Activated CD4-positive, alpha-beta T cell treated with anti-CD3 and anti-CD28 coated beads for 36 hours (primary cell): ENCODE measurements around the gene DAW1. TPM values are rescaled to one million over a fixed set of nuclear protein-coding genes. Genes with fewer than 3 reads are reported as not detected.
A peak's percentile ranks its signal among the peaks of the same experiment; 100 is the strongest.
"Not testable (repeated sequence)": the region's sequence is repeated elsewhere in the genome, so short reads cannot be mapped to it uniquely, and the experiment has no call there.

Source experiments
- ATAC-seq: fragments of 200-7000 bp; cut with Tn5 transposase; one replicate; pipeline ENCODE4 v1.10.0; 2021; ENCODE audit warnings: mild to moderate bottlenecking, moderate library complexity
- CTCF ChIA-PET: fragments of 350-600 bp; sonication (Branson Sonifier 250); formaldehyde crosslinking; loops from one replicate; lab custom pipeline; 2021; ENCODE audit warnings: antibody characterized with exemption; lab: Charles Lee
- POLR2A ChIA-PET: fragments of 350-600 bp; sonication (Branson Sonifier 250); formaldehyde crosslinking; loops from one replicate; lab custom pipeline; 2021; ENCODE audit warnings: antibody characterized with exemption, inconsistent platforms; lab: Charles Lee
- DNase-seq: peaks from one replicate; pipeline ENCODE4 v3.0.0-alpha.2; 2020
- H3K27ac Mint-ChIP-seq: one replicate; pipeline ENCODE4 v1.8.0; 2021; ENCODE audit warnings: mixed read lengths
- H3K27me3 Mint-ChIP-seq: one replicate; pipeline ENCODE4 v1.8.0; 2021; ENCODE audit warnings: mixed read lengths
- H3K36me3 Mint-ChIP-seq: one replicate; pipeline ENCODE4 v1.8.0; 2021; ENCODE audit warnings: low read depth, mixed read lengths
- H3K4me1 Mint-ChIP-seq: one replicate; pipeline ENCODE4 v1.8.0; 2021; ENCODE audit warnings: mixed read lengths
- H3K4me3 Mint-ChIP-seq: one replicate; pipeline ENCODE4 v1.8.0; 2021; ENCODE audit warnings: mild to moderate bottlenecking, moderate library complexity, mixed read lengths
- H3K9me3 Mint-ChIP-seq: one replicate; pipeline ENCODE4 v1.8.0; 2021; ENCODE audit warnings: low read depth, mixed read lengths
- intact Hi-C, 2 experiments: fragments of 100-400 bp; cut with DNase I in 1 of 2; cut with micrococcal nuclease in 1 of 2; formaldehyde crosslinking; loops; one replicate each; pipeline versions ENCODE4 v1.14.2 to v1.15.1; 2022 to 2024; cut with DNase I, micrococcal nuclease
- total RNA-seq, 2 experiments: library from RNA; stranded (reverse); gene quantifications; one replicate each; pipeline ENCODE4 v1.2.3, GENCODE V29; 2021

DAW1 gene
- total RNA-seq, 2 experiments from 2014 or later = not detected

DNA sequence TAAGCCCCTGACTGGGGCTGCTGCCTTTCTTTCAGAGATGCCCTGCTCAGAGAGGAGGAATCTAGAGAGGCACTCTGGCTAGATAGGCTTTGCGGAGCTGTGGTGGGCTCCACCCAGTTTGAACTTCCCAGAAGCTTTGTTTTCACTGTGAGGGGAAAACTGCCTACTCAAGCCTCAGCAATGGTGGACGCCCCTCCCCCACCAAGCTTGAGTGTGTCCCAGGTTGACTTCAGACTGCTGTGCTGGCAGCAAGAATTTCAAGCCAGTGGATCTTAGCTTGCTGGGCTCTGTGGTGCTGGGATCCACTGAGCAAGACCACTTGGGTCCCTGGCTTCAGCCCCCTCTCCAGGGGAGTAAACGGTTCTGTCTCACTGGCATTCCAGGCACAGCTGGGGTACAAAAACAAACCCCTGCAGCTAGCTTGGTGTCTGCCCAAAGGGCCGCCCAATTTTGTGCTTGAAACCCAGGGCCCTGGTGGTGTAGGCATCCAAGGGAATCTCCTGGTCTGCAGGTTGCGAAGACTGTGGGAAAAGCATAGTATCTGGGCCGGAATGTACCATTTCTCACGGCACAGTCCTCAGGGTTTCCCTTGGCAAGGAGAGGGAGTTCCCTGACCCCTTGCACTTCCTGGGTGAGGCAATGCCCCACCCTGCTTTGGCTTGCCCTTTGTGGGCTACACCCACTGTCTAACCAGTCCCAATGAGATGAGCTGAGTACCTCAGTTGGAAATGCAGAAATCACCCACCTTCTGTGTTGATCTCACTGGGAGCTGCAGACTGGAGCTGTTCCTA is 31.9 kb upstream of the DAW1 start:
- CTCF ChIA-PET = interaction anchor here (0.6 kb wide), 1 partner anchor 37 kb away, joined by 3 read pairs; no protein-coding TSS in a partner anchor
- POLR2A ChIA-PET, H3K27me3 Mint-ChIP-seq, H3K4me3 Mint-ChIP-seq, ATAC-seq, H3K27ac Mint-ChIP-seq, H3K4me1 Mint-ChIP-seq, H3K36me3 Mint-ChIP-seq, intact Hi-C loops, DNase-seq, H3K9me3 Mint-ChIP-seq: not testable (repeated sequence)

DNA sequence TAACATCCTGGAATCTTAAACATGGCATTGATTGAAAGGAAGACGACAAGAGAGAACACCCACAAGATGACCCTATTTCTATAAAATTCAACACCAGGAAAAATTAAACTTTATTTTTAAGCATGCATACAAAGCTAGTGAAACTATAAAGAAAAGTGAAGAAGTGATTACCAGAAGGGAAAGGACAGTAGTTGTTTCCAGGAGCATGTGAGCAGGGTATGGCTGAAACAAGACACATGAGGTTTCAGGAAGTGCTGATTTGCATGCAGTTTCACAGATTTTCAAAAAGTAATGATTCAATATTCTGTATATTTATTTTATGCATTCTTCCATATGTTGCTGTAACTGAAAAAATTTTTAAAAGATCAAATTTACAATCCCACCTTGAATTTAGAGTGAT is 24.6 kb upstream of the DAW1 start:
- peak overlapping the region; percentile 26 for H3K4me3 Mint-ChIP-seq
- no peaks in the 10 kb centered on the region for H3K9me3 Mint-ChIP-seq
- H3K4me1 Mint-ChIP-seq = peaks cover 16% of the 10 kb centered on the region
- intact Hi-C loops = loop anchor here in 1 of 2 experiments (2.0 kb wide), 1 partner anchor 28 kb away; no protein-coding TSS in a partner anchor
- CTCF ChIA-PET = interaction anchor here (1.6 kb wide), 1 partner anchor 13 kb away, joined by 4 read pairs; no protein-coding TSS in a partner anchor
- peaks cover 8% of the 10 kb centered on the region for H3K27me3 Mint-ChIP-seq
- DNase-seq (no peak), ATAC-seq (no peak)
- POLR2A ChIA-PET = no interaction called here
- peak overlapping the region; percentile 40 for H3K27ac Mint-ChIP-seq
- no peaks in the 10 kb centered on the region for H3K36me3 Mint-ChIP-seq

DNA sequence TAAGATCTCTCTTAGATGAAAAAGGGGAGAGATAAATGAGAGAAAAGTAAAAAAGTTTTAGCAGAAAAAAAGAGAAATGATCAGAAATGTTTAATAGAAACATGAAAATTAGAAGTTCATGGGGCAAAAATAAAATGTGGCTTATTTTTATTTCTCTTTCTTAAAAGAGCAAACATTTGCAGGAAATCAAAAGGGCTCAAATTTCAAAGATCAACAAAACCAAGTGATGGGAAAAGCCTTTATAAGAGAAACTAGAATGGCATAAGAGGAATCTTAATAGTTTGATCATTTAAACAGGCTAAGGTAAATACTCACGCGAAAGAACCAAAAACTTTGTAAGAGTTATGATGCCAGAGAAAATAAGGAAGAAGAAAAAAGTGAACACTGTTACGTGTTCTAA is 23.3 kb upstream of the DAW1 start:
- H3K36me3 Mint-ChIP-seq = no peaks in the 10 kb centered on the region
- ChIA-PET CTCF (interaction anchor here (1.6 kb wide), 1 partner anchor 12 kb away, joined by 4 read pairs; no protein-coding TSS in a partner anchor), POLR2A (no interaction called here)
- ATAC-seq (no peak), DNase-seq (no peak)
- no peaks in the 10 kb centered on the region for H3K9me3 Mint-ChIP-seq
- H3K4me3 Mint-ChIP-seq = peak overlapping the region; percentile 29
- H3K27ac Mint-ChIP-seq = peak overlapping the region; percentile 76
- peaks cover 10% of the 10 kb centered on the region for H3K27me3 Mint-ChIP-seq
- intact Hi-C loops = loop anchor here in 1 of 2 experiments (1.0 kb wide), 1 partner anchor 30 kb away; no protein-coding TSS in a partner anchor
- H3K4me1 Mint-ChIP-seq = peaks cover 16% of the 10 kb centered on the region

DNA sequence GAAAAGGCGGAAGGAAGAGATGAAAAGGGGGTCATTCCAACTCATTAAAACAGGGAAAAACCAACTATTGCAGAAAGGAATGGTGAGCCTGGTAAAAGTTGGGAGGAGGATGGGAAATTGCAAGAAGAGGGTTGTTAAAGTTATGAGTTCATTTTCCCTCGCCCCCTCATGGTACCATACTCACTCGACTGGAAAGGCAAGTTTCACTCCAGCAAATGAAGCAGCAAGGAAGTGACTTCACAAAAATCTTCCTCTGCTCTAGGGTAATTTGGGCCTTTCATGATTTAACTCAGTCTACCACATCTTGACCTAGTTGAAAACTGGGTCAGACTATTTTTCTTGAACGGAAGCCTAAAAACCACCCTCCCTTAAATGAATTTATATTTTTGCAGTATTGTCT is 22.8 kb upstream of the DAW1 start:
- POLR2A ChIA-PET = no interaction called here
- ATAC-seq (peak; percentile 82), DNase-seq (no peak)
- Mint-ChIP-seq H3K27ac (peak overlapping the region; percentile 72), H3K4me3 (peak overlapping the region; percentile 29), H3K27me3 (peaks cover 10% of the 10 kb centered on the region), H3K9me3 (no peaks in the 10 kb centered on the region), H3K36me3 (no peaks in the 10 kb centered on the region), H3K4me1 (peaks cover 16% of the 10 kb centered on the region)
- intact Hi-C loops = loop anchor here in 1 of 2 experiments (1.0 kb wide), 1 partner anchor 30 kb away; no protein-coding TSS in a partner anchor
- CTCF ChIA-PET = no interaction called here

DNA sequence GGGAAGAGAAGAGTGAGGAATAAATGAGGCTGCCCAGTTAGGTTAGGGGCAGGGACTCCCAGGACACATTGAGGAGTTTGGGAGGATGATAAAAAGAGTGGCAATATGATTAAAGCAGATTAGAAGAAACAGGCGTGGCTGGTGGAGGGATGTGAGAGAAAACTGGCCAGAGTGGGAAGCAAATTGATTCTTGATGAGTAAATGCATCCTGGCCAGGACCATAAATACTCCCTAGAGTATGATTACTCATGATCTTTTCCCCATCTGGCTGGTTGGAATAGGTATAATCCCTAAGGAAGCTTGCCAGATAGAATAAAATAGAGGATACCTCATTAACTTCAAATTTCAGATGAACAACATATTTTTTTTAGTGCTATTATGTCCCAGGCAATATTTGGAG is 21.5 kb upstream of the DAW1 start:
- H3K4me3 Mint-ChIP-seq = no peak overlapping the region
- H3K27ac Mint-ChIP-seq = peak overlapping the region; percentile 74

DNA sequence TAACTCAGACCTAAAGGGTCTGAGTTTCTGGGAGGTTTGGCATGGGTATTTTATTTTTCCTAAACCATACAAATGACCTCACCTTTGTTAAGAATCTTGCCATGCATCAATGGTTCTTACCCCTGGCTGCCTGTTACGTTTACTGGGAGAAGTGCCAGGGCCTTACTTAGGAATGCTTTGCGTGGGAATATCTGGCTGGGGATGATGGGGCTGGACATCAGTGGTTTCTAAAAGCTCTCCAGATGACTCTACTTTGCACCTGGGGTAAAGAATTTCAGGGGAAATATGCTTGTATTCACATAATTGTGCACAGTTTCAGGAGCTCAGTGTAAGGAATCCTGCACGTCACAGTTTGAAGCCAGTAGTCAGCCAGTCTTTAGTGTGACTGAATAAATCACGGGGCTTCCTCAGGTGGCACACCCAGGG is 18.2 kb upstream of the DAW1 start:
- no peaks in the 10 kb centered on the region for H3K9me3 Mint-ChIP-seq
- no peak overlapping the region for H3K4me3 Mint-ChIP-seq
- ChIA-PET POLR2A (no interaction called here), CTCF (interaction anchor here (1.3 kb wide), 1 partner anchor 9 kb away, joined by 6 read pairs; no protein-coding TSS in a partner anchor)
- no peak overlapping the region for H3K27ac Mint-ChIP-seq
- H3K36me3 Mint-ChIP-seq = no peaks in the 10 kb centered on the region
- peaks cover 15% of the 10 kb centered on the region for H3K27me3 Mint-ChIP-seq
- no peak for DNase-seq
- ATAC-seq = no peak
- peaks cover 12% of the 10 kb centered on the region for H3K4me1 Mint-ChIP-seq
- intact Hi-C loops = no loop called here

More for the DNA sequence above, 21.5 kb upstream of the DAW1 start:
- POLR2A ChIA-PET = no interaction called here
- intact Hi-C loops = no loop called here
- DNase-seq (no peak), ATAC-seq (no peak)
- H3K9me3 Mint-ChIP-seq = no peaks in the 10 kb centered on the region
- peaks cover 10% of the 10 kb centered on the region for H3K27me3 Mint-ChIP-seq
- H3K4me1 Mint-ChIP-seq = peaks cover 16% of the 10 kb centered on the region
- CTCF ChIA-PET = no interaction called here
- no peaks in the 10 kb centered on the region for H3K36me3 Mint-ChIP-seq

DNA sequence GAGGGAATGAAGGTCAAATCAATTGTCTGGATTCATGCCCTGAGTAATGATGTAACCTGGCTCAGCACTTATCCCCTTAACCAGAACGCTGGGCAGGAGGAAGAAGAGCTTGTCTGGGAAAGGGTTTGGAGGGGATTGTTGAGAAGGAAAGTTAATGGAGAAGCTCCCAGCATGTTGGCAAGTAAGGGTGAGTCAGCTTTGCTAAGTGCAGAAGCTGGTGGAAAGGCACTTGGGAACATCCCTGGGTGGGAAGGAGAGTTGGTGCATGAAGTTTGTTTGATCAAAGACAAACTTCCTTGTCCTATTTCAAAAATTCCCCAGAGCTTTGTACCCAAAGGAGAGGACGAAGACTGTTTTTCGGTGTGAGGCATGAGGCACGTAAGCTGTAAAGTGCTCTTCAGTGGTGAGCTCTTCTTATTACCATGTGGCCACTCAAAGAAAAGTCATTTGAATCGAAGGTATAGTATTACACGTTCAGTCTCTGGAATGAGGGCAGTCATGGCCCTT is 17.6 kb upstream of the DAW1 start:
- Mint-ChIP-seq H3K4me3 (no peak overlapping the region), H3K27me3 (peaks cover 15% of the 10 kb centered on the region), H3K27ac (no peak overlapping the region), H3K4me1 (peaks cover 8% of the 10 kb centered on the region), H3K36me3 (no peaks in the 10 kb centered on the region), H3K9me3 (no peaks in the 10 kb centered on the region)
- intact Hi-C loops = no loop called here
- no peak for DNase-seq
- ATAC-seq = no peak
- ChIA-PET CTCF (interaction anchor here (1.3 kb wide), 1 partner anchor 8 kb away, joined by 6 read pairs; no protein-coding TSS in a partner anchor), POLR2A (no interaction called here)

DNA sequence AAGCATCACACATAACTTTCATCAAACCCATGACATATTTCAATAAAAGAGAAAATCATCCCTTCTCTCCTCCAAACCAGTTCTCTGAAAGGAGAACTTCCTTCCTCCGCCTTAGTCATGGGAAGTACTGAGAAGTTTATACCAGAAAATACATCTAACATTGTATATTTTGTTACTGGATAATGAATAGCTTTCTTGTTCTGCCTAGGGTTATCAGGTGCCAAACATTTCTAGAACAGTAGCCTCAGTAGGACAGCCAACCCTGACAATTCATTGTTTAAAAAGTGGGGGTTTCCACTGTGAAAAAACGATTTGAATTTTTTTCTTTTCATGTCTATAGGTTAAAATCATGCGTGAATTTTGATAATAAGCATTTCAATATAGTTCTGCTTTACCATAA is 16.0 kb upstream of the DAW1 start:
- Mint-ChIP-seq H3K27me3 (peaks cover 13% of the 10 kb centered on the region), H3K9me3 (no peaks in the 10 kb centered on the region), H3K36me3 (no peaks in the 10 kb centered on the region), H3K27ac (no peak overlapping the region), H3K4me1 (peaks cover 3% of the 10 kb centered on the region), H3K4me3 (no peak overlapping the region)
- ATAC-seq (no peak), DNase-seq (no peak)
- ChIA-PET CTCF (no interaction called here), POLR2A (no interaction called here)
- intact Hi-C loops = no loop called here

DNA sequence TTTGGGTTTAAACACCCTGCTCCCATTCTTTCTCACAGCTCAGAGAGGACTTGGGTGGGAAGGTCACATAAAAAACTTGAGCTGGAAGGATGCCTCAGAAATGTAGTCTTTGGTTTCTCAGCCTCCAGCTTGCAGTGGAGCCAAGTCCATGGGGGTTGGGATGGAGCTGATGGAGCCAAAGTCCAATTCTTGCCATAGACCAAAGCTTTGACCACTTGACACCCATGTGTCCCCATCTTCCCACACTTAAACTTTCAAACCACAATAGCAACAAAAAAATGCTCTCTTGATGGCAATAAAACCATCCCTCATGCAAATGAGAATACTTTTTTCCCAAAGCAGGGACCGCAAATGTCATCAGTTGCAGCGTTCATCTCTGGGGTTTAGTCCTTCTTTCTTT is 14.7 kb upstream of the DAW1 start:
- CTCF ChIA-PET = interaction anchor here (0.9 kb wide), 1 partner anchor 84 kb away, joined by 3 read pairs; no protein-coding TSS in a partner anchor
- POLR2A ChIA-PET = no interaction called here
- Mint-ChIP-seq H3K36me3 (no peaks in the 10 kb centered on the region), H3K9me3 (no peaks in the 10 kb centered on the region), H3K4me3 (no peak overlapping the region), H3K27me3 (peaks cover 9% of the 10 kb centered on the region), H3K4me1 (peaks cover 3% of the 10 kb centered on the region), H3K27ac (no peak overlapping the region)
- ATAC-seq = no peak
- intact Hi-C loops = no loop called here
- no peak for DNase-seq

DNA sequence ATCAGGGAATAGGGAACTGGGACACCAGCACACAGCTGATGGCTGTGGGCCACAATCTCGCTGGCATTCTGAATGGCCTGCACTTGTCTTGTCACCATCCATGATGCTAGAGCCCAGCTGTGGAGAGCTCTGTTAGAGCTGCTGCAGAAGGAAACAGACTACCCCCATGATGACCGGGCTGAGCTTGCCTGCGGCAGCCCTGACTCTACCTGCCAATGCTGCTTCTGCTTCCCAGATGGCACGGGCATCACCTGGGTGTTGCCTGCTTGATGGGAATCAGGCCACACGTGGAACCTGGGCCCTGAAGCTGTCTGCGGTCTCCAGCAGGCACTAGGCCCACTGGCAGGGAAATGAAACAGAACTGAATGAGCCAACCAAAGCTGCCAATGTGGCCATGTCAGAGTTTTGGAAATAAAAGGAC is 11.2 kb upstream of the DAW1 start:
- no peaks in the 10 kb centered on the region for H3K9me3 Mint-ChIP-seq
- no peak overlapping the region for H3K4me3 Mint-ChIP-seq
- ChIA-PET POLR2A (interaction anchor here (0.5 kb wide), 1 partner anchor 25 kb away, joined by 3 read pairs; no protein-coding TSS in a partner anchor), CTCF (interaction anchor here (0.5 to 1.7 kb wide), 7 partner anchors 13 to 354 kb away, joined by 3 to 6 read pairs (median 4); partner anchors contain the start of gene CCL20)
- no peak overlapping the region for H3K27ac Mint-ChIP-seq
- peaks cover 3% of the 10 kb centered on the region for H3K4me1 Mint-ChIP-seq
- H3K27me3 Mint-ChIP-seq = peaks cover 7% of the 10 kb centered on the region
- no peak for ATAC-seq
- DNase-seq = no peak
- intact Hi-C loops = loop anchor here (5.0 to 10.0 kb wide), 3 partner anchors 43 to 203 kb away; no protein-coding TSS in a partner anchor
- H3K36me3 Mint-ChIP-seq = no peaks in the 10 kb centered on the region

DNA sequence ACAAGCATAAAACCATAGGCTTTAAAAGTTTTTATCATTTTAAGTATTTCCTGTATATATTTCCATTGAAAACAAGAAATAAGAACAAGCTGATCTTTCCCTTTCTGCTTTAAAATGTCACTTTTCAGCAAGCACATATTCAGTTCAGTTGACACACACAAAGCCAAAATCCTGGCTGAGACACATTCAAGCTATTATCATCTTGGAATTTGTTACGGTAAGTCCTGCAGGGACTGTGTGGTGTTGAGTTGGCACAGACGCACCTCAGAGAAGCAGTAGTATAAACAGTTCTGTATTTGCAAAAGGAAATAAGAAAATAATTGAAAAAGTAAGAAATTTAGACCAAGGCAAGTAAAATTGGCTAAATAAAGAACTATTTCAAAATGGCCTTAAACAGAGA is 10.4 kb upstream of the DAW1 start:
- no peak overlapping the region for H3K4me3 Mint-ChIP-seq
- POLR2A ChIA-PET = no interaction called here
- H3K9me3 Mint-ChIP-seq = no peaks in the 10 kb centered on the region
- no peak overlapping the region for H3K27ac Mint-ChIP-seq
- no peak for ATAC-seq
- no peak for DNase-seq
- H3K27me3 Mint-ChIP-seq = peaks cover 6% of the 10 kb centered on the region
- no peaks in the 10 kb centered on the region for H3K36me3 Mint-ChIP-seq
- intact Hi-C loops = loop anchor here (5.0 to 10.0 kb wide), 3 partner anchors 44 to 204 kb away; no protein-coding TSS in a partner anchor
- CTCF ChIA-PET = interaction anchor here (0.6 to 2.5 kb wide), 11 partner anchors 14 to 988 kb away, joined by 3 to 16 read pairs (median 4); partner anchors contain the start of gene CCL20
- H3K4me1 Mint-ChIP-seq = peaks cover 3% of the 10 kb centered on the region
